HG03521 (cell line): ENCODE results near the gene ATP9A.
"Not testable (repeated sequence)": the region's sequence is repeated elsewhere in the genome, so short reads cannot be mapped to it uniquely, and the experiment has no call there.

ENCODE experiments used
- ATAC-seq: cut with Tn5 transposase; IDR thresholded peaks from one replicate; pipeline ENCODE4 v1.9.1; 2021; ENCODE audit warnings: mild to moderate bottlenecking, moderate library complexity; ENCODE audit not compliant: unreplicated experiment

ATP9A gene

DNA sequence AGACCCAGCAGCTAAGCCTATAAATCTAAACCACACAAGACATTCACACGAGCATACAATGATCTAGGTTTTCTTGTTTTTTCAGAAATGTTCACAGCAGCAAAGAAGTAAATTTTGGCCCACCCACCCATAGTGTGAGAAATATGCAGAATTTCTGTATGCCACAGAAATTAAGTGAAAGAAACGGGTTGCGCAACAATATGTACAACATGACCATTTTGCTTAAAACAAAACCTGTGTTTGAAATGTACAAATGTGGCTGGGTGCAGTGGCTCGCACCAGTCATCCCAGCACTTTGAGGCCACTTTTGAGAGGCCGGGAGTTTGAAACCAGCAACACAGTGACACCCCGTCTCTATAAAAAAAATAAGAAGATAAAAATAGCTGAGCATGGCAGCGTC is 24.8 kb upstream of the ATP9A start:
- ATAC-seq = no peak

DNA sequence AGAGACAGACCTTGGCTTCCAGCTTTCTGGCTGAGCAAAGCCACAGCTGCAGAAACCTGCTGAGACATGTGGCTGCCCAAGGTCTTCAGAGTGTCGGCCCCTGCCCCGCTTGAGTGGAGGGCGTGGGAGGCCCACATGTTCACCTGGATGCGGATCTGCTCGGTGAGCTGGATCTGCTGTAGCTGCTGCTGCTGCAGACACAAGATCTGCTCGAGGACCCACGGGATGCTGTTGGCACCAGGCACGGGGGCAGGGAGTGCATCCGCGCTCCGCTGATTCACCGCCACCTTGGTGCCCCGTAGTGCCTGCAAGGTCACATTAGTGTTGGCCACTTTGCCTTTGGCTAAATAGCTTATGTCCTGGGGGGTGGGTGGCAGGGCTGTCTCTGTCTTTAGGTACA is 23.4 kb upstream of the ATP9A start:
- no peak for ATAC-seq

DNA sequence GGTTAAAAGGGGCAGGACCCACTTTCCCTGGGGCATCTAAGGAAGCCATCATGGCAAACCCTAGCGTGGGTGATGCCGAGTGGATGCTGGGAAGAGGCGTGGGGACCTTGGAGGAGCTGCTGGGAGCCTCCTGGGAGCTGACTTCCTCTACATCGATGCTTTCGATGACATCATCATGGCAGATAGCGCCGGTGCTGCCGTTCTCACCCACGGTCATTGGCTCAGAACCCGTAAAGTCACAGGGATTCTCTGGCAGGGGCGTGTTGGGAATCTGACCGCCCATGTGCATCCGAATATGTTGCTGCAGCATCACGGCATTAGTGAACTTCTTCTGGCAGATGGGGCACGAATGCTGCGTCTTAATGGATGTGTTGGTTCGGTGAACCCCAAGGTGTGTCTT is 22.1 kb upstream of the ATP9A start:
- no peak for ATAC-seq

DNA sequence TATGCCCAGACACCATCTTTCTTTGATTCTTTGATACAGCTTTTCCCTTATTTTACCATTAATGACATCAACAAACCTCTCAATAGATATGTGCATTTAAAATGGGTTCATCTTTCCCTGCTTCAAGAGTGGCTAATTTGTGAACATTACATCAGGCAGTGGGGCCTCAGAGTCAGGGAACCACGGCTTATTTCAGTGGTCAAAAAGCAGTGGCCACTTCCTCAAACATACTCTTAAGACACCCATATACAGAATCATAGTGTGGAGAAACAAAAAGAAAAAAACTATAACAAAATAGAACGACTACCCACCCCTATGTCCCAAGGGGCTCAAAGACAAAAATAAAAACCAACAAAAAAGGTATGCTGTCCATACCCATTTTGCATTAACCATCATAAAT is 21.2 kb upstream of the ATP9A start:
- no peak for ATAC-seq

DNA sequence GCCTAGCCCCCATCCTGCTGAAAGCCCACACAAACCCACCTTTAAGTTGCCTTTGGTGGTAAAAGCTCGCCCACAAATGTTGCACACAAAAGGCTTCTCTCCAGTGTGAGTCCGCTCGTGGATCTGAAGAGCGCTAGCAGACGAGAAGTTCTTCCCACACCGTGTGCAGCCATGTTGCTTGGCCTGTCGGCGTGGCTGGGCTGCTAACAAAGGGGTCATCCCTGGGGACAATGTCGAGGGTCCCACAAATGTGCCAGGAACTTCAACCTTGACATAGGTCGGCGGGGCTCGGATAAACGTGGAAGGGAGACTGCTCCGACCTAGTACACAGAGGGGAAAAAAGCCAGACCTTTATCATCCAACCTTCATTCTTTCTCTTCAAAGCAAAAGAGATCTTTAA is 20.6 kb upstream of the ATP9A start:
- ATAC-seq = no peak

DNA sequence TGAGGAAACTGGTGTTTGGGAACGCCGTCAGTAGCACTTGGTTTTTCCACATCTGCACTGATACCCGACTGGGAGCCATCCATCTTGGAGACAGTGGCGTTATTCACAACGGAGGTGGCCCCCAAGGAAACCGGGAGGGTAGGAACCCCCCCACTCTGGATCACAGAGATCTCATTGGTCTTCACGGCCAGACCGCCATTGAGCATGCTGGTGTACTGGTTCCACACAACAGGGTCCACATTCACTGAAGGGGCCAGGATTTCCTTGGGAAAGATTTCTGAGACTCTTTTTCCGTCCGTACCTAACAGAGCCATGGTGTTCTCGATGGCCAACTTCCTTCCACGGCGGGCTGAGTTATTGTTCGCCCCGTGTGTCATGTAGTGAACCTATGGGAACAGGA is 16.1 kb upstream of the ATP9A start:
- ATAC-seq = no peak

DNA sequence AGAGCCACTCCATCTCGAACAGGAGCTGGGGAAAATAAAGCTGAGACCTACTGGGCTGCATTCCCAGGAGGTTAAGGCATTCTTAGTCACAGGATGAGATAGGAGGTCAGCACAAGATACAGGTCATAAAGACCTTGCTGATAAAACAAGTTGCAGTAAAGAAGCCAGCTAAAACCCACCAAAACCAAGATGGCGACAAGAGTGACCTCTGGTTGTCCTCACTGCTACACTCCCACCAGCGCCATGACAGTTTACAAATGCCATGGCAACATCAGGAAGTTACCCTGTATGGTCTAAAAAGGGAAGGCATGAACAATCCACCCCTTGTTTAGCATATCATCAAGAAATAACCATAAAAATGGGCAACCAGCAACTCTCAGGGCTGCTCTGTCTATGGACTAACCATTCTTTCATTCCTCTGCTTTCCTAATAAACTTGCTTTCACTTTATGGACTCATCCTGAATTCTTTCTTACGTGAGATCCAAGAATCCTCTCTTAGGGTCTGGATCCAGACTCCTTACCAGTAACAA is 10.1 kb upstream of the ATP9A start:
- not testable (repeated sequence) for ATAC-seq

DNA sequence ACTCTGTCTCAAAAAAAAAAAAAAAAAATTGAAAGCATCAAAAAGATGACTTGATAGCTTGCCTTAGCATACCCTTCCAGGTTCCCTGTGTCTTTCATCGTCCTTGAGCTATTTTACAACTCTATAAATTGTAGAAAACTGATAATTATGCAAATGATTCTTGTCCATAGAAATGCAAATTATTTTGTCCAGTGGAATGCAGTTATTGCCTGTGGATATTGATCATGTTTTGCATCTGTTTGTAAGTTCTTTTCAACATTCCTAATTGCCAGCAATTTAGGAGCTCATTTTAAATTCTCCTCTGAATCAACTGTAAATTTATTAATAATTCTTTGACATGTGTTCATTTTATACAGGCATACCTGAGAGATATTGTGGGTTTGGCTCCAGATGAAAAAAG is 7.1 kb upstream of the ATP9A start:
- ATAC-seq = no peak

DNA sequence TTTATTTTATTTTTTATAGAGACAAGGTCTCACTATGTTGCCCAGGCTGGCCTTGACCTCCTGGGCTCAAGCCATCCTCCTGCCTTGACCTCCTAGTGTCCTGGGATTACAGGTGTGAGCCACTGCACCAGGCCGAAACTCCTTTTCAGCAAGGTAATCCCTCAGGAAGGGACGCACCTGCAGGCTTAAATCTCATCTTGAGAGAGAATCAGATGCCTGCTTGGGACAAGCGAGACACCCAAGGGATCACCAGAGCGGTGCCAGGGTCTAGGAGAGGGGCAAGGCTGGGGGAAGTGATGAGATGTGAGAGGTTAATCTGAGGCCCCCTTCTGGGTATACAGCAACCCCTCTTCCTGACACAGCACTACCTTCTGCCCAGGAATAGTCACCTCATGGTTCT is 4.0 kb upstream of the ATP9A start:
- ATAC-seq = no peak

DNA sequence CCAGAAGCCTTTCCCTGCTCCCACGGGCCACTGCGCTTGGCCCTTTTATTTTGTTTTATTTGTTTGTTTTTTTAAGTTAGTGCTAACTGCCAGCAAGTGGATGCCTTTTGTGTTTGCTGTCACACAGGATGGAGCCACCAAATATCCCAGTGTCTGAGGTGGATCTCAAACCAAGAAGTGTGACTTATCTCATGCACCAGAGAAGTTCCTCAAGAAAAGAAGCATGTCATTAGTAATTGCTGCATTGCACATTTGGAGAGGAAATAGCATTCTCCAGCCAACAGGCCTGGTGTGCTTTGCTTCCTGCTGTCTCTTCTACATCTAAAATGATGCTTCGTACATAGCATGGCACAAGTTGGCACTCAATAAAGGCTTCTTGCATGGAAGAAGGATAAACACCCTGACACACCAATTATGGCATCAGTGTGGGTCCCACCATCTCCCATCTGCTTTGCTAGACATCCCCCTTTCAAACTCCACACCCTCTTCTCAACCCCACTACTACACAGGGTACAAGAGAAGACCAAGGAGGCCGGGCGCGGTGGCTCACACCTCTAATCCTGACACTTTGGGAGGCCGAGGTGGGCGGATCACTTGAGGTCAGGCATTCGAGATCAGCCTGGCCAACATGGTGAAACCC is 1.9 kb upstream of the ATP9A start:
- ATAC-seq = no peak

DNA sequence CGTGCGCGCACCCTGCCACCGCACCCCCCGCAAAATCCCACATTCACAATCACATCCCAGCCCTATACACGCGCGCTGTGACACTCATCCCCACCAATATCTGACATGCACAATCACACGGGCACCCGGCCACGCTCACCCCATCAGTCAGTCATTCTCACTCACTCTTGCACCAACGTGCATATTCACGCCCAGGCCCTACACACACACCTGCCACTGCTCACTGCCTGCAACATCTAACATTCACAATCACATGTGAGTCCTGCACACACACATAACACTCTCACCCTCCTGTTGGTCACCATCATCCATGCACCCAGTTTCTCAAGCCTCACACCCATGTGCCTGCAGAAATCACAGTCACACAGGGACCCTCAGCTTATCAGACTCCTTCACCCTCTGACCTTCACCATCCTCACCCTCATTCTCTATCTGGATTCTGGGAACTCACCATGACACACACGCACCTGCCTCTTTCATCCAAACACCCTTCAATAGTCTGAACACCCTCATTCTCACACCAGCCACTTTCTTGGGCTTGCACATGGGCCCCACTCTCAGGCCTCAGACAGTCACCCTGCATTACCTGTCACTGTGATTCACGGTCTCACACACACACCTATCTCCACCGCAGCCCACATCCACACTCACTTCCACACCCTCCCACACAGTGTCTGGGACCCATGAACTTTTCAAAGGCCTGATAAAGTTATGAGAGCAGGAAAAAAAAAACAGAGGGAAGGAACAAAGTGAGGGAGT is 748 bp upstream of the ATP9A start:
- ATAC-seq = no peak

DNA sequence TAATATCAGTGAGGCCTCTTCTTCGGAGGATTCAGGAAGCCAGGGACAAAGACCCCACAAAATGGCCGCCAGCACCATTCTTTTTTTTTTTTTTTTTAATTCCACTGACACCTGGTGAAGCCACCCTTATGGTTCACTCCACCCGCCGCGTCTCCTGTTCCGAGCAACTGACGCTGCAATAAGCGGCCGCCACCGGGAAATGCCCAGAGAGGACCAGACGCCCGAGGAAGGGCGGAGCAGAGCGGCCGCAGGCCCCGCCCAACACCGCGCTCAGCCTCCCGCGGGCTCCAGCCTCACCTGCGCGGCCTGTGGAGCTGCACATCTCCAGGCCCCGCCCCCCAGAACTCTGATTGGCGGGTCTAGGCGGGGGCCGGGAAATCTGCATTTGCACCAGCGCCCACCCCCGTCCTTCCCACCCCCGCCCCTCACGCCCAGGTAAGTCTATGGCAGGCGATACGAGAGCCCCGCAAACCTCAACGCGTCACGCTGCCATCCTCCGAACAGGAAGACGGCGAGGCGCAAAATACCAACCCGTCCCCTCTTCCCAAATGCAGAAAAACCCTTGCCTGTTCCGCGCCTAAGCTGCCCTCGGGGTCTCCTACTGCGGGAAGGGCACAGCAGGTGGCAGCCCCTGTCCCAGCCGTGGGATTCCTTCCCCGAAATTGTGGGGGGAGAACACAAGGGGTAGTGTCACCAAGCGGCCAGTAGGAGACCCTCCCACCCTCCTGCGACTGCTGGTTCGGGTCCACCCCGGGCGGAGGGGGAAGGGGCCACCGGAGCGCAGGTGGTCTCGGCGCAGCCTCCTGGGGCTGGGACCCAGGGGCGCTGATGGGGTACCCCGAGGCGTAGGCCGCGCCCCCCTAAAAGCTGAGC is 960 bp downstream of the ATP9A start:
- no peak for ATAC-seq

DNA sequence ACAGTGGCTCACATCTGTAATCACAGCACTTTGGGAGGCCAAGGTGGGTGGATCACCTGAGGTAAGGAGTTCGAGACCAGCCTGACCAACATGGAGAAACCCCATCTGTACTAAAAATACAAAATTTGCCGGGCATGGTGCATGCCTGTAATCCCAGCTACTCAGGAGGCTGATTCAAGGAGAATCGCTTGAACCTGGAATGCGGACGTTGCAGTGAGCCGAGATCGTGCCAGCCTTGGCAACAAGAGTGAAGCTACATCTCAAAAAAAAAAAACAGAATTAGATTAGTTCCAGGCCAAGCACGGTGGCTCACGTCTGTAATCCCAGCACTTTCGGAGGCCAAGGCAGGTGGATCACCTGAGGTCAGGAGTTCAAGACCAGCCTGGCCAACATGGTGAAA is 2.8 kb downstream of the ATP9A start:
- not testable (repeated sequence) for ATAC-seq

DNA sequence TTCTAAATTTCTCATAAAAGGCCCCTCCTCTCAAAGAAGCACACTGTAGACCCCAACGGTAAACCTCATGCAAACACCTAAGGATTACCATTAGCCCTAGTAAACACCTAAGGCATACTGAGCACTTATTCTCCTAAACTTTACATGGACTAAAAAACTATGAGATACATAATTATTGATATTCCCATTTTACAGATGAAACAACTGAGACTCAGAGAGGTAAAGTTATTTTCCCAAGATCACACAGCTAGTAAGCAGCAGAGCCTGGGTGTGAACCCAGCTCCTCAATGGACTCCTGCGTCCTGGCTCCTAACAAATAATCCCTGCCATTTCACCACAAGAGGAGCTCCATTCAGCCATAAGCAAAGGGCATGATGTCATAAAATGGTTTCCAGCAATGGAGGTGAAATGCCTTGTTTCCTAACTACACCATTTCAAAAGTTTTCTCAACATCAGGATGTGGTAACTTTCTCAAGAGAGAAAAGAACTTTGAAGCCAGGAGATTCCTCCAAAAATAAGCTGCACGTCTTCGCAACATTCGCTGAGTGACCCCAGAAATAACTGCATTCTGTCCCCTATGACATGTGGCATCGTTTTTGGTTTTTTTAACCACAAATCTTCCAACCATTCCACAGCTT is 4.1 kb downstream of the ATP9A start:
- no peak for ATAC-seq

DNA sequence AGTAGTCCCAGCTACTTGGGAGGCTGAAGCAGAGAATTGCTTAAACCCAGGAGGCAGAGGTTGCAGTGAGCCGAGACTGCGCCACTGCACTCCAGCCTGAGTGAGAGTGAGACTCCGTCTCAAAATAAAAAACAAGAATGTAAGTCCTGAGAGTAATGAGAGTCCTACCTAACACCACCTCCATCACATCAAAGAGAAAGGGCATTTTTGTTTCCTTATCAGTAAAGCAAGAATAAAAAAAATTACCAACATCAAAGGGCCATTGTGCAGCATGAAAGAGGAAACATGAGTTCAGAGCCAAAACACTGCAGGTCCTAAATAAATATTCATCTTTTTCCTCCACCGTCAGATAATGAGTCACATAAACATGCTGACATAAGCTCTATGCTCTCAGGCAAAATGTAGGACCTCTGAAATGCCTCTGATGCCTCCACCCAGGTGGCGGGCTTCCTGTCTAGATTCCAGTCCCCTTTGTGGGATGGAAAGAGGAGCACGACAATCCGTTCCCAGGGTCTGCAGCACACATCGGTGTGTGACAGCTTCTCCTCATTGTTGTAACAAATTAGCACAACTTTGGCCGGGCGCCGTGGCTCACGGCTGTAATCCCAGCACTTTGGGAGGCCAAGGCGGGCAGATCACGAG is 7.2 kb downstream of the ATP9A start:
- ATAC-seq = no peak

DNA sequence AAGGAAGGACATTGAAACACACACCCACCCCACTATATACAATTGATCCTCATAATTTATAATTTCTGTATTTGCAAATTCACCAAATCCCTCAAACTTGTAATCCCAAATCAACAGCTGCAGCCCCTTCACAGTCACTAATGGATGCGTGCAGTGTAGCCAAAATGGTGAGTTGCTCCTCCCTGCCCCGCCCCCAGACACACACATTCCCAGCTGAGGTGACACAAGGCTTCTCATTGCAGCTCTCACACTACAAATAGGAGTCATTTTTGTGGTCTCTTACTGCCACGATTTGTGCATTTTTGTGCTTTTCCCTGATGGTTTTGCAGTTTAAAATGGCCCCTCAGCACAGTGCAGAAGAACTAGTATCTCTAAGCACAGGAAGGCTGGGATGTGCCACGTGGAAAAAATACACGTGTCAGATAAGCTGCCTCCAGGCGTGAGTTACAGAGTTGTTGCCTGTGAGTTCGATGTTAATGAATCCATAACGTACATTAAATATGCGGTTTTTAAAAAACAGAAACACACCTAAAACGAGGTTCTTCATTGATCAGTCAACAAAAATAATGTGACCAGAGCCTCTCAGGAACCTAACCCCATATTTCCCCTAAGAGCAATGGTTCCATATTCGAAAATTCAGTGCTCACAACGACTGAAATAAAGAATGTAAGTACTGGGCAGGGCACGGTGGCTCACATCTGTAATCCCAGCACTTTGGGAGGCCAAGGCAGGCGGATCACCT is 8.2 kb downstream of the ATP9A start:
- ATAC-seq = no peak

DNA sequence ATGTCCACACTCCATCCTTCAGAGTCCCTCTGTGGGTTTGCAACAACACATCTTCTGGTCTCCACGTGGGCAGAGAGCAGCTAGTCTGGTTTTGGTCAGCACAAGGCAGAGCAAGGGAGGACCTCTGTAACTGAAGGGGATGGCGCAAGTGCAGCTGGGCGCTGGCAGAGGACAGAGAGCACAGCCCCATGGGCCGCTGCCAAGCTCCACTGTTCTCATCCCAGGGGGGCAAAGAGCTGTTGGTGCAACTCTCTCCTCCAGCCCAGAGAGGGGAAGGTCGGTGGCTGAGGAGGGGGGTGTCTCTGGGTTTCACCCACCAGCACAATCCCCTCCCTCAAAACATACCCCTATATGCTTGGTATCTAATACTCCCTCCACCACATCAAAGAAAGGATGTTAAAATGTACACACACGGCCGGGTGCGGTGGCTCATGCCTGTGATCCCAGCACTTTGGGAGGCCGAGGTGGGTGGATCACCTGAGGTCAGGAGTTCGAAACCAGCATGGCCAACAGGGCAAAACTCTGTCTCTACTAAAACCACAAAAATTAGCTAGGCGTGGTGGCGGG is 9.1 kb downstream of the ATP9A start:
- no peak for ATAC-seq

DNA sequence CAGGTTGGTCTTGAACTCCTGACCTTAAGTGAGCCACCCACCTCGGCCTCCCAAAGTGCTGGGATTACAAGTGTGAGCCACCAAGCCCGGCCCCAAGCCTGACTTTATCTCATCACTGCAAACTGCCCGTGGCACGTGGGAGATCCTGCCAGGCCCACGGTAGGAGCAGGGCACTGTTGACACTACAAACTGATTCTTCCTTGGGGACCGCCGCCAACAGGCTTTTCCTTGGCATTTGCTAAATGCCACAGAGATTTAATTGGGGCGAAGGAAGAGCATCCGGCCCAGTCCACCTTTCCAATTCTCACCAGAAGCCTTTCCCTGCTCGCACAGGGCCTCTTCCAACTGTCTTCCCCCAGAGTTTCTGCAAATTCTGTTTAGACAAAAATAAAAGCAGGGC is 11.0 kb downstream of the ATP9A start:
- no peak for ATAC-seq

DNA sequence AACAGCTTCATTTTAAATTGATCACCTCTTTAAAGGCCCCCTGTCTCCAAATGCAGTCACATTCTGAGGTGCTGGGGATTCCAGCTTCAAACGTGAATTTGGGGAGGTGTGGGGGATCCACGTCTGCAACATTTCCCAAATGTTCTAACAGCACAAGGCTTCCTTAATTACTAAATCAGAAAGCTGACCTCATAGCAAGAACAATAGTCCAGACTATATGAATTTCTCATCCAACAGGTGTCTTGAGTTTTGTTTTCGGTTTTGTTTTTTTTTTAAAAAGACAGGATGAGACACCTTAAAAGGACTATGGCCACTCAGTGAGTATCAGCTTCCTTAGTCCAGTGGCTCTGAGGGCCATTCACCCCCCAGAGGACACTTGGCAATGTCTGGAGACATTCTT is 11.5 kb downstream of the ATP9A start:
- no peak for ATAC-seq

DNA sequence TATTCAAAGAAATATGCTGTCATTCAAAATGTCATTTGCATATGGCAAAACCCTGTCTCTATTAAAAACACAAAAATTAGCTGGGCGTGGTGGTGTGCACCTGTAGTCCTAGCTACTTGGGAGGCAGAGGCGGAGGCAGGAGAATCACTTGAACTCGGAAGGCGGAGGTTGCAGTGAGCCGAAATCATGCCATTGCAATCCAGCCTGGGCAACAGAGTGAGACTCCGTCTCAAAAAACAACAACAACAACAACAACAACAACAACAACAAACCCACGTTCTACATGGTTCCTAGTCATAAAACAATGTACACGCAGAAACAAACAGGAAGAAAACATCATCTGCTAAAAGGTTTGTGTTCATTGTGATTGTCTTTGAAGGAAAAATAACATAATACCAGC is 15.0 kb downstream of the ATP9A start:
- ATAC-seq = not testable (repeated sequence)
